H1 (cell line): ENCODE results near the gene DARS1. TPM values are rescaled to one million over a fixed set of nuclear protein-coding genes. Genes with fewer than 3 reads are reported as not detected.

Experiments used
- CHD1 ChIP-seq: IDR thresholded peaks from 2 replicates; pipeline ENCODE4 v1.6.1; 2012; ENCODE audit warnings: low read depth, low read length, improper control_type of control experiment
- JUN ChIP-seq: IDR thresholded peaks from 2 replicates; pipeline ENCODE4 v1.6.1; 2011; ENCODE audit warnings: low read depth, mild to moderate bottlenecking, improper control_type of control experiment, low read length
- KDM5A ChIP-seq: fragments of 200-600 bp; IDR thresholded peaks from 2 replicates; pipeline ENCODE4 v1.7.1; 2012; ENCODE audit warnings: mild to moderate bottlenecking, low read length, inconsistent platforms, mixed read lengths
- NRF1 ChIP-seq: IDR thresholded peaks from 2 replicates; pipeline ENCODE4 v1.6.1; 2011; ENCODE audit warnings: mild to moderate bottlenecking, low read depth, low read length, improper control_type of control experiment
- SP4 ChIP-seq: IDR thresholded peaks from 2 replicates; pipeline ENCODE4 v1.6.1; 2012; ENCODE audit warnings: low read length, inconsistent platforms
- TAF7 ChIP-seq: optimal IDR thresholded peaks from 2 replicates; pipeline ENCODE3; 2011; ENCODE audit warnings: low read depth, mild to moderate bottlenecking, inconsistent platforms, low read length, moderate library complexity, borderline replicate concordance
- polyA plus RNA-seq, 7 experiments: library from polyadenylated mRNA; depleted of rRNA in 3 of 7; stranded (reverse) in 5 of 7; unstranded in 2 of 7; fragments of >200 nt in 5 of 7; fragments of 200-250 nt in 2 of 7; gene quantifications; 1 replicate in 5 of 7; 2 replicates in 1 of 7; 4 replicates in 1 of 7; pipeline versions ENCODE4 v1.2.1 to v1.2.3, GENCODE V29; 2011 to 2013; ENCODE audit warnings: missing spikeins in 2 of 7, mixed read lengths in 2 of 7
- total RNA-seq: library from RNA; stranded (reverse); fragmentation: NEBNext Ultra II Directional; extraction: Animal tissue kit (Norgen Biotek cat#: 25700); gene quantifications from 2 replicates; pipeline ENCODE4 v1.2.1, GENCODE V29; 2021
- TF ChIP-seq, protein P1 (sequence below), 3 experiments: IDR thresholded peaks; 1 replicate in 2 of 3; 2 replicates in 1 of 3; pipeline versions ENCODE4 v1.5.1 to v1.6.1; 2011; ENCODE audit warnings: low read length in 3 of 3, mild to moderate bottlenecking in 3 of 3, inconsistent platforms in 2 of 3, low read depth in 1 of 3, moderate library complexity in 1 of 3; ENCODE audit not compliant: insufficient read depth in 1 of 3; ENCODE audit errors: control extremely low read depth in 1 of 3

Gene DARS1
- total and polyA plus RNA-seq, 2 of the 8 experiments (the other 6 are each of a cell fraction or from before 2014, with no cell fraction given) = 61.7 to 85.9 TPM

DNA sequence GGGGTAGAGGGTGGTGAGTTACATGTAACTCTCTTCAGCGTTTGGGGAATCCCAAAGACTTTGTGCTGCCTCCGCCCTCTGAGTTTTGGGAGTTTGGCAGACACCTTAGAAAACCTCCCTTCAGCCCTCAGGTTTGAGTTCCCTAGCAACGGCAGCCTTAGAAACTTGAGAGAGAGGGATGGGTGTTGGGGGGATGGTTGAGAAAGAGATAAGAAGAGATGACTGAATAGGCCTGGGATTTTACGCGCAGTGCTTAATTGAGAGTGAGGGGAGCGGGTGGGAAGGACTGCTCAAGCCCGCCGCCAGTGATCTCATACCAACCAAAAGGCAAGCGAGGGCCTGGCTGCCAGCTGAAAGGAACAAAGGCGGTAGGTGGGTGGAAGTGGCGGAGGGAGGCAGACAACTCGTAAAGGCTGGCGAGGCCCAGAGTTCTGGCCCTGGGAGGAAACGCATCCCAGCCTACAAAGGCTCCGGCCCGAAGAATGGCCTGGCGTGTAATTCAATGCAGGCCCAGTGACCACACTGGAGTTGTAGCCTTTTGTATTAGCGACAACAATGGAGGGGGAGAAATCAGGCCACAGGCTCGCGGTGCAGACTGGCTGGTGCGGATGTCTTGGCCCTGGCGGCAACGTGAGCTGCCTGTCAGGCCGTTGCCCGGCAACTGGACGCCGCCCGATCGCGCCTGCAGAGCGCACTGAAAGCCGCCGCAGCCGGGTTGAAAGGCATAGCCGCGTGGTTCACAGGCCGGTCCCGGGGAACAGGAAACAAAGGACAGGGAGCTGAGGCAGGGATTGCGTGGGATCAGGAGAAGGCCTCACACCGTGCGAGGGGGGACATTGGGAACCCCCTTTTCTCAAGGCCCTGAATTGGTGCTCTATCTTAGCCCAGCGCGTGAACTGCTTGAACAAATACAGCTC is 39.9 kb upstream of the DARS1 start (continued):
- TF ChIP-seq, protein P1, sequence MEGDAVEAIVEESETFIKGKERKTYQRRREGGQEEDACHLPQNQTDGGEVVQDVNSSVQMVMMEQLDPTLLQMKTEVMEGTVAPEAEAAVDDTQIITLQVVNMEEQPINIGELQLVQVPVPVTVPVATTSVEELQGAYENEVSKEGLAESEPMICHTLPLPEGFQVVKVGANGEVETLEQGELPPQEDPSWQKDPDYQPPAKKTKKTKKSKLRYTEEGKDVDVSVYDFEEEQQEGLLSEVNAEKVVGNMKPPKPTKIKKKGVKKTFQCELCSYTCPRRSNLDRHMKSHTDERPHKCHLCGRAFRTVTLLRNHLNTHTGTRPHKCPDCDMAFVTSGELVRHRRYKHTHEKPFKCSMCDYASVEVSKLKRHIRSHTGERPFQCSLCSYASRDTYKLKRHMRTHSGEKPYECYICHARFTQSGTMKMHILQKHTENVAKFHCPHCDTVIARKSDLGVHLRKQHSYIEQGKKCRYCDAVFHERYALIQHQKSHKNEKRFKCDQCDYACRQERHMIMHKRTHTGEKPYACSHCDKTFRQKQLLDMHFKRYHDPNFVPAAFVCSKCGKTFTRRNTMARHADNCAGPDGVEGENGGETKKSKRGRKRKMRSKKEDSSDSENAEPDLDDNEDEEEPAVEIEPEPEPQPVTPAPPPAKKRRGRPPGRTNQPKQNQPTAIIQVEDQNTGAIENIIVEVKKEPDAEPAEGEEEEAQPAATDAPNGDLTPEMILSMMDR (IDR thresholded peaks at IDR 0.05; ENCODE audit: control extremely low read depth in 1 of 3, insufficient read depth in 1 of 3, low read depth in 1 of 3, low read length in 3 of 3) = no peak
- TF ChIP-seq CHD1 (no peak), TAF7 (peak; percentile 24), SP4 (no peak), KDM5A (no peak), JUN (no peak), NRF1 (no peak)
